GM21576 (cell line): Measurements from ENCODE around the gene YAP1.

Experiments
- ATAC-seq: cut with Tn5 transposase; IDR thresholded peaks from one replicate; pipeline ENCODE4 v1.9.1; 2021; ENCODE audit warnings: mild to moderate bottlenecking, moderate library complexity; ENCODE audit not compliant: unreplicated experiment

YAP1 gene

DNA sequence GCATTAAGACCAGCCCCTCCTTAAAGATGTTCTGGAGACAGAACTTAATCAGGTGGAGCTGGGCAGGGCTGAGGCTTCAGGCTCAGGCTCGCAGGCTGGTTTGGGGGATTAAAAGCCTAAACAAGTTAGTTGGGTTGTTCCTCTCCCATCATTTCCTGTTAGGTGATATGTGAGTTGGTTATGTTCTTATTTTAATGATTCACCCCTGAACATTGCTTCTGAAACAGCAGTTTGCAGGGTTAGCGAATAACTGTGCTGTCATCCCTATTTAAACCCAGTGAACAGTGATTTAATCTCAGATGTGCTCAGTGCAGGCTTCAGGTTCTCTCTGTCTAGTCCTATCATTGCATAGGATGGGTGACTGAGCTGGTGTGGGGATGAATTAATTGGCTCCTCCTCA, 159.7 kb downstream of the YAP1 start:
- no peak for ATAC-seq

GRCh38 chr11:102272047-102272824, 162.0 kb downstream of the YAP1 start:
- ATAC-seq = no peak

DNA sequence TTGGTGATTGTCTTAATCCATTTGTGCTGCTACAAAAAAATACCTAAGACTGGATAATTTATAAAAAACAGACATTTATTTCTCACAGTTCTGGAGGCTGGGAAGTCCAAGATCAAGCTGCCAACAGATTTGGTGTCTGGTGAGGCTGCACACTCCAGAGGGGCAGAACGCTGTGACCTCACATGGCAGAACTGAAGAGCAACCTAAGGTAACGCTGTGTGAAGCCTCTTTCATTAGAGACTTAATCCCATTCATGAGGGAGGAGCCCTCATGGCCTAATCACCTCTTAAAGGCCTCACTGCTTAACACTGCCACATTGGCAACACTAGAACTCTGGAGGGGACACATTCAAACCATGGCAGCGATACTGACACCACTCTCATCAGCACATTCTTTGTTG, 164.4 kb downstream of the YAP1 start:
- ATAC-seq = no peak

GRCh38 chr11:102276362-102276761, 166.1 kb downstream of the YAP1 start:
- no peak for ATAC-seq

- ATAC-seq = no peak
Observed at GRCh38 chr11:102276783-102277182, 166.5 kb downstream of the YAP1 start.

DNA sequence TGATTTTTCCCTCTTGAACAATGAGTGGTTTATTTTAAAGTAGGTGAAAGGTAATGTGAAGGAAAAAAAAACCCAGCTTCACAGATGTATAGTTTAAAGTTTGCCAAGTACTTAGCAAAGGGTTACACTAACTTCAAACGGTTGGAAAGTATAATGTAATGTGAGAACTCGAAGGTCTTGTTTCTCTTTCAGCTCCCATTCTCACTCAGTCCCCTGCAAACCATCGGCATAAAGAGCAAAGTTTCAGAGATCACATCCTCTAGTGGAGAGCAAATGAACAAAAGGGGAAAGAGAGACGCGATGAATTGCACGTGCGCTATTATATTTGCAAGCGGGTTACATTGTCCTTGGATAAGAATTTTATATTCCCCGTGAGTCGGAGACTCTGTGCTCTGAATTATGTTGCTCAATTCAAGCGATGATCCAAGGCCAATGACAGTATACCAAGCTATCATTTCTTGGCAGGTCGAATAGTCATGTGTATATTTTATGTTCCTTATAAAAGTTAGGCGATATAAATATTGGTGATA, 169.5 kb downstream of the YAP1 start:
- ATAC-seq = peak; percentile 97

- no peak for ATAC-seq
Observed at GRCh38 chr11:102280245-102280833, 170.1 kb downstream of the YAP1 start.
